ENCODE measurements around the gene KIAA0513. TPM values are rescaled to one million over a fixed set of nuclear protein-coding genes. Genes with fewer than 3 reads are reported as not detected.

Gene KIAA0513
- total RNA-seq, 4 donors from 2014 or later: 18.5 to 41.3 (median 34.5) TPM

DNA sequence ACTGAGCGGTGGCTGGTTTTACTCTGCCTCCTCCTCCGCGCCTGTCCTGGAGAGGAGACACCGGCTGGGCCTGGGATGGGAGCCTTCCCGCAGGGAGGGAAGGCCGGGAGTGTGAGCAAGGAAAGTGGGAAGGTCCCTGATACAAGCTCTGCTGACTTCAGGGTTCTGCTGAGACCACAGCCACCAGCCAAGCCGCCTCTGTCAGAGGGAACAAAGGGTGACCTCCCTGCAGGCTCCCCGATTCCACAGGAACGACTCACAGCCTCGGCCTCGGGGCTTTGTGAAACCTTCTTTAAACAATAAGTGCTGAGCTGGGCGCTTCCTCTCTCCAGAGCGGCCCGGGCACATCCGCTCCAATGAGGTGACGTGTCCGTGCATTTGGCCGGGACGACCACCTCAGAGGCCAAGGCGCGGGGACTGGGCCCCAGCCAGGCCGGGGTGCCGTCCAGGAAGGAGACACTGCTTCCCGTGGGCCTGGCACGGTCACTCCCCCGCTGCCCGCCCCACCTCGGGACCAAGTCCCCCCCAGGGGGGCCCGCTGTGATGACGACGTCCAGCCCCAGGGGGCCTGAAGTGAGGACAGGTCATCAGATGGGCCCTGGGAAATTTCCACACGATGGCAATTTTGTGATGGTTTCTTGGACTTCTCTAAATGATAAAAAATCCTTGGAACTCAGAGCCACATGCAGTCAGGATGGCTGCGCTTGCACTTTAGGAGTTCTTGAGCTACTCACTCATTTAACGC lies 96.5 kb downstream of the KIAA0513 start:
- H3K27ac ChIP-seq: peak overlapping the region; percentile 24 to 63 (median 46)
- H3K9me3 ChIP-seq: no peaks in the 10 kb centered on the region
- H3K4me3 ChIP-seq: no peak overlapping the region
- intact Hi-C loops (cut with DNase I; ENCODE audit: low total_unique reads) (no loop called here), in situ Hi-C loops (cut with MboI; ENCODE audit: low pct_ligation_motif_present in 1 of 4, low pct_unique_long_range_greater_than_20kb in 1 of 4, low sequenced_read_pairs in 3 of 4) (no loop called here)
- H3K4me1 ChIP-seq: peaks cover 3 to 13% (median 8%) of the 10 kb centered on the region in 4 donors
- no peaks in the 10 kb centered on the region for H3K27me3 ChIP-seq
- 74 to 80% methylated on average over 1 to 32 of the region's 34 CpGs for WGBS, 2 donors (ENCODE audit: low coverage in 1 of 2)
- TF ChIP-seq POLR2AphosphoS5 (IDR thresholded peaks at IDR 0.05) (no peak), EP300 (IDR thresholded peaks at IDR 0.05; ENCODE audit: low read depth) (no peak), POLR2A (IDR thresholded peaks at IDR 0.05) (no peak)
- TF ChIP-seq, protein P1, sequence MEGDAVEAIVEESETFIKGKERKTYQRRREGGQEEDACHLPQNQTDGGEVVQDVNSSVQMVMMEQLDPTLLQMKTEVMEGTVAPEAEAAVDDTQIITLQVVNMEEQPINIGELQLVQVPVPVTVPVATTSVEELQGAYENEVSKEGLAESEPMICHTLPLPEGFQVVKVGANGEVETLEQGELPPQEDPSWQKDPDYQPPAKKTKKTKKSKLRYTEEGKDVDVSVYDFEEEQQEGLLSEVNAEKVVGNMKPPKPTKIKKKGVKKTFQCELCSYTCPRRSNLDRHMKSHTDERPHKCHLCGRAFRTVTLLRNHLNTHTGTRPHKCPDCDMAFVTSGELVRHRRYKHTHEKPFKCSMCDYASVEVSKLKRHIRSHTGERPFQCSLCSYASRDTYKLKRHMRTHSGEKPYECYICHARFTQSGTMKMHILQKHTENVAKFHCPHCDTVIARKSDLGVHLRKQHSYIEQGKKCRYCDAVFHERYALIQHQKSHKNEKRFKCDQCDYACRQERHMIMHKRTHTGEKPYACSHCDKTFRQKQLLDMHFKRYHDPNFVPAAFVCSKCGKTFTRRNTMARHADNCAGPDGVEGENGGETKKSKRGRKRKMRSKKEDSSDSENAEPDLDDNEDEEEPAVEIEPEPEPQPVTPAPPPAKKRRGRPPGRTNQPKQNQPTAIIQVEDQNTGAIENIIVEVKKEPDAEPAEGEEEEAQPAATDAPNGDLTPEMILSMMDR (IDR thresholded peaks at IDR 0.05): no peak
- peak; percentile 26 for DNase-seq
- no peaks in the 10 kb centered on the region for H3K36me3 ChIP-seq

DNA sequence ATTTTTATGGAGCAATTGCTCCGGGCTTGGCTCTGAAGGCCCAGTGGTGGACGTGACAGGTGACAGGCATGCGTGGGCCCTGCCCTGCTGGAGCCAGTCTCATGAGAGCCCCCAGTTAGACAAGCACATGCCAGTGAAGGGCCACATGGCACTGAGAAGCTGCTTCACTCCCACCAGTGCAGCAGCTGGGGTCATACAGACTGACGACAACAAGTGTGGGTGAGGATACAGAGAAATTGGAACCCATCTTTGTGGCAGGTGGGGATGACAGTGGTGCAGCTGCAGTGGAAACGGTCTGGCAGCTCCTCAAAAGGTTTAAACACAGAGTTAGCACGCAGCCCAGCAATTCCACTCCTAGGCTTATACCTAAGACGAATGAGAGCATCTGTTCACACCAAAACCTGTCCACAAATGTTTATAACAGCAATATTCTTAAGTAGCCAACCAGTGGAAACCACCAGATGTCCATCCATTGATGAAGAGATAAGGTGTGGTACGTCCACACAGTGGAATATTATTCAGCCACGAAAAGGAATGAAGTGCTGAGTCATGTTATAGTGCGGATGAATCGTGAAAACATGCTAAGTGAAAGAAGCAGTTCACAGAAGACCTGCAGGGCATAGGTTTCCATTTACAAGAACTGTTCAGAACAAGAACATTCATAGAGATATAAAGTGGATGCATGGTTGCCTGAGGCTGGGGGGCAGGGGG lies 97.2 kb downstream of the KIAA0513 start:
- TF ChIP-seq, protein P1 (IDR thresholded peaks at IDR 0.05): no peak
- TF ChIP-seq EP300 (IDR thresholded peaks at IDR 0.05; ENCODE audit: low read depth) (no peak), POLR2AphosphoS5 (IDR thresholded peaks at IDR 0.05) (no peak), POLR2A (IDR thresholded peaks at IDR 0.05) (no peak)
- WGBS, 2 donors (ENCODE audit: low coverage in 1 of 2): 74 to 100% methylated on average over 2 to 11 of the region's 11 CpGs
- no peaks in the 10 kb centered on the region for H3K36me3 ChIP-seq
- intact Hi-C loops (cut with DNase I; ENCODE audit: low total_unique reads) (loop anchor here (5.0 kb wide), 1 partner anchor 493 kb away; no protein-coding TSS in a partner anchor), in situ Hi-C loops (cut with MboI; ENCODE audit: low pct_ligation_motif_present in 1 of 4, low pct_unique_long_range_greater_than_20kb in 1 of 4, low sequenced_read_pairs in 3 of 4) (no loop called here)
- H3K27me3 ChIP-seq: no peaks in the 10 kb centered on the region
- DNase-seq: no peak
- H3K4me3 ChIP-seq: no peak overlapping the region
- peak overlapping the region; percentile 4 to 63 (median 46) for H3K27ac ChIP-seq
- no peaks in the 10 kb centered on the region for H3K9me3 ChIP-seq
- H3K4me1 ChIP-seq: peaks cover 3 to 17% (median 10%) of the 10 kb centered on the region in 4 donors

DNA sequence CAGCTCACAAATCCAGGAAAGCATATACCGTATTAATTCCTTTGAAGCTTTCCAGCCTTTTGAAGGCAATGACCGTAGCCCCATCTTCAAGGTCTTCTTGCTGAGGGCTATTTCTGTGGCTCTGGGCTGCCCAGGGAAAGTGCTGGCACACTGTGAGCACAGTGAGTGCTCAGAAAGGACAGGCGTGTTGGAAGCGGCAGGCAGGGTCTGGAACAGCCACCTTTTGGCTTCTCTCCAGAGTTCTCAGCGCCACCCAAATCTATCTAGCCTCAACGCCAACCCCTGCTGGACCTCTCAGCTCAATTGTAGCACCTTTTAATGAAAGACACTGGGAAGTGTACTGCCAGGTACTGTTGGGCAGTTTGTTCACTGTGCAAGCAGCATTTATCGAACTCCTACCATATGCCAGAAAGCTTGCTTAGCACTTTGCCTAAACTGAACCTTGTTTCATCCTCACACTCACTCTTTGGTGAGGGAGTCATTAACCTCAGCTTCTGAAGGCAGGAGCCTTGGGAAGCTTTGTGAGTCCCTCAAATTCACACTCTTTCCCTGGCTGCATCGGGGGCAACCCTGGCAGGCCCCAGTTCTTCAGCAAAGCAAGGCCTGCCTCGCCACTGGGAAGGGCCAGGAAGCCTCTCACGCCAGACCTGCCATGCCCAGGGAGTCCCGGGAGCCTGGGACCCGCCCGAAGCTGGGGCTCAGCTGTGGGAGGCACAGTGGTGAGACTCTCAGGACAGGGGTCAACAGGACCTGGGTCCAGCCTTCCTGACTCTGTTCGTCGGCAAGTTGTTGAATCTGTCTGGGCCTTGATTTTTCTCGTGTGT lies 98.2 kb downstream of the KIAA0513 start:
- intact Hi-C loops (cut with DNase I; ENCODE audit: low total_unique reads) (loop anchor here (5.0 kb wide), 1 partner anchor 492 kb away; no protein-coding TSS in a partner anchor), in situ Hi-C loops (cut with MboI; ENCODE audit: low pct_ligation_motif_present in 1 of 4, low pct_unique_long_range_greater_than_20kb in 1 of 4, low sequenced_read_pairs in 3 of 4) (no loop called here)
- no peaks in the 10 kb centered on the region for H3K27me3 ChIP-seq
- H3K4me3 ChIP-seq: no peak overlapping the region
- H3K4me1 ChIP-seq: peaks cover 9 to 27% (median 15%) of the 10 kb centered on the region in 4 donors
- H3K27ac ChIP-seq: no peak overlapping the region
- DNase-seq: no peak
- H3K9me3 ChIP-seq: no peaks in the 10 kb centered on the region
- WGBS, 2 donors (ENCODE audit: low coverage in 1 of 2): 74 to 83% methylated on average over 1 to 15 of the region's 16 CpGs
- no peaks in the 10 kb centered on the region for H3K36me3 ChIP-seq
- TF ChIP-seq POLR2A (IDR thresholded peaks at IDR 0.05): no peak
- TF ChIP-seq, protein P1 (IDR thresholded peaks at IDR 0.05): no peak
- TF ChIP-seq EP300 (IDR thresholded peaks at IDR 0.05; ENCODE audit: low read depth): no peak
- no peak for TF ChIP-seq POLR2AphosphoS5 (IDR thresholded peaks at IDR 0.05)

DNA sequence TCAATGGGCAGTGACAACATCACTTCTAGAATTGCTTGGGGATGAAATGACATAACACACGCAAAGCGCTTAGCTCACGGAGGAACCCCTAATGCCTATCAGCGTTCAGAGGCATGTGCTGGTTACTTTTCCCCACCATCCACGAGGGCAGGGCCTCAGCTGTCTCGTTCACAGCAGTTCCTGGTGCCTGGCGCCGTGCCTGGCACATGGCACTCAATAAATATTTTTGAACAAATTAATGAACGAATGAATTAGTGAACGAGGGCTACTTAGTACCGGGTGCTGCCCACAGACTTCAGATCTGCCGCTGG lies 98.8 kb downstream of the KIAA0513 start:
- no peak for DNase-seq
- in situ Hi-C loops (cut with MboI; ENCODE audit: low pct_ligation_motif_present in 1 of 4, low pct_unique_long_range_greater_than_20kb in 1 of 4, low sequenced_read_pairs in 3 of 4) (no loop called here), intact Hi-C loops (cut with DNase I; ENCODE audit: low total_unique reads) (loop anchor here (5.0 kb wide), 1 partner anchor 491 kb away; no protein-coding TSS in a partner anchor)
- Histone ChIP-seq H3K4me1 (peaks cover 10 to 31% (median 16%) of the 10 kb centered on the region in 4 donors), H3K9me3 (no peaks in the 10 kb centered on the region), H3K4me3 (no peak overlapping the region), H3K27ac (peak overlapping the region in 2 of 4 donors; percentile 28 to 48), H3K36me3 (no peaks in the 10 kb centered on the region), H3K27me3 (no peaks in the 10 kb centered on the region)
- TF ChIP-seq POLR2A (IDR thresholded peaks at IDR 0.05): no peak
- TF ChIP-seq POLR2AphosphoS5 (IDR thresholded peaks at IDR 0.05): no peak
- TF ChIP-seq, protein P1 (IDR thresholded peaks at IDR 0.05): no peak
- no peak for TF ChIP-seq EP300 (IDR thresholded peaks at IDR 0.05; ENCODE audit: low read depth)
- 68% methylated on average over 11 of the region's 12 CpGs; no CpG with 5 or more reads in 1 of the 2 donors for WGBS, 2 donors (ENCODE audit: low coverage in 1 of 2)
